T-helper 2 cell treated with Interferon-gamma antibody and Interleukin-4, amounts not matched to agents 100 ng/mL and 5 ng/mL, for 36 hours (primary cell): ENCODE measurements around the gene TXNIP. TPM values are rescaled to one million over a fixed set of nuclear protein-coding genes. Genes with fewer than 3 reads are reported as not detected.

Source experiments
- intact Hi-C: fragments of 100-400 bp; cut with micrococcal nuclease; formaldehyde crosslinking; loops from one replicate; pipeline ENCODE4 v1.15.1; 2023
- total RNA-seq: library from RNA; stranded (reverse); gene quantifications from 2 replicates; pipeline ENCODE4 v1.2.3, GENCODE V29; 2022

Gene TXNIP
- total RNA-seq, 1 donor from 2014 or later, result 226 TPM

GRCh38 chr1:145964328-145965118 is 31.9 kb downstream of the TXNIP start, which contains the start of the genes ANKRD34A and POLR3GL:
Gene ANKRD34A (minus strand): TSS chr1:145964575. CDS start chr1:145961759, 2,816 bp downstream.
Gene POLR3GL (plus strand): TSS chr1:145964690. CDS start chr1:145974866, 10,176 bp downstream.
- intact Hi-C loops, result loop anchor here (1.0 to 2.0 kb wide), 4 partner anchors 8 to 106 kb away; partner anchors contain the start of genes PIAS3 and RBM8A

GRCh38 chr1:145963265-145964019 is 32.9 kb downstream of the TXNIP start:
- intact Hi-C loops, result loop anchor here (1.0 to 2.0 kb wide), 4 partner anchors 7 to 105 kb away; partner anchors contain the start of genes PIAS3 and RBM8A

GRCh38 chr1:145962157-145963102 is 33.9 kb downstream of the TXNIP start:
- intact Hi-C loops, result no loop called here

- intact Hi-C loops, result no loop called here
Observed at GRCh38 chr1:145961425-145962156, 34.8 kb downstream of the TXNIP start.

GRCh38 chr1:145961109-145961424 is 35.3 kb downstream of the TXNIP start:
- intact Hi-C loops, result no loop called here

GRCh38 chr1:145960468-145961108 is 35.8 kb downstream of the TXNIP start:
- intact Hi-C loops, result no loop called here

GRCh38 chr1:145959957-145960467 is 36.4 kb downstream of the TXNIP start:
- intact Hi-C loops, result loop anchor here (2.0 kb wide), 2 partner anchors 33 to 75 kb away; partner anchors contain the start of genes ANKRD35 and RBM8A

GRCh38 chr1:145959333-145959732 is 37.0 kb downstream of the TXNIP start:
- intact Hi-C loops, result loop anchor here (2.0 kb wide), 2 partner anchors 33 to 75 kb away; partner anchors contain the start of genes ANKRD35 and RBM8A

- intact Hi-C loops, result loop anchor here (1.0 to 2.0 kb wide), 4 partner anchors 21 to 99 kb away; partner anchors contain the start of genes ANKRD35, PIAS3 and RBM8A
Observed at GRCh38 chr1:145958734-145959133, 37.6 kb downstream of the TXNIP start.

GRCh38 chr1:145957443-145958319 is 38.7 kb downstream of the TXNIP start, which contains the start of gene LIX1L:
Gene LIX1L (minus strand): TSS chr1:145958017. CDS start chr1:145957927, 90 bp downstream.
- intact Hi-C loops, result loop anchor here (1.0 to 2.0 kb wide), 7 partner anchors 22 to 98 kb away; partner anchors contain the start of genes ANKRD35, PEX11B, PIAS3 and RBM8A

- intact Hi-C loops, result loop anchor here (1.0 to 2.0 kb wide), 4 partner anchors 7 to 80 kb away; partner anchors contain the start of genes ANKRD34A, PEX11B, POLR3GL and TXNIP
Observed at GRCh38 chr1:145956781-145957442, 39.5 kb downstream of the TXNIP start.

- intact Hi-C loops, result loop anchor here (1.0 to 2.0 kb wide), 4 partner anchors 8 to 80 kb away; partner anchors contain the start of genes ANKRD34A, PEX11B, POLR3GL and TXNIP
Observed at GRCh38 chr1:145956361-145956760, 40.0 kb downstream of the TXNIP start.

- intact Hi-C loops, result no loop called here
Observed at GRCh38 chr1:145955436-145955835, 40.9 kb downstream of the TXNIP start.

GRCh38 chr1:145953861-145954260 is 42.5 kb downstream of the TXNIP start:
- intact Hi-C loops, result no loop called here

- intact Hi-C loops, result no loop called here
Observed at GRCh38 chr1:145952903-145953302, 43.5 kb downstream of the TXNIP start.

GRCh38 chr1:145951526-145951925 is 44.9 kb downstream of the TXNIP start:
- intact Hi-C loops, result no loop called here

GRCh38 chr1:145949219-145949618 is 47.2 kb downstream of the TXNIP start:
- intact Hi-C loops, result no loop called here
